NOMO-1 (cell line): ENCODE data around the gene MATN4.

Source experiments
- DNase-seq, 2 experiments: peaks; one replicate each; lab custom pipeline; 2025; ENCODE audit not compliant: unreplicated experiment in 2 of 2; lab: John Stamatoyannopoulos, UW

Gene MATN4

DNA sequence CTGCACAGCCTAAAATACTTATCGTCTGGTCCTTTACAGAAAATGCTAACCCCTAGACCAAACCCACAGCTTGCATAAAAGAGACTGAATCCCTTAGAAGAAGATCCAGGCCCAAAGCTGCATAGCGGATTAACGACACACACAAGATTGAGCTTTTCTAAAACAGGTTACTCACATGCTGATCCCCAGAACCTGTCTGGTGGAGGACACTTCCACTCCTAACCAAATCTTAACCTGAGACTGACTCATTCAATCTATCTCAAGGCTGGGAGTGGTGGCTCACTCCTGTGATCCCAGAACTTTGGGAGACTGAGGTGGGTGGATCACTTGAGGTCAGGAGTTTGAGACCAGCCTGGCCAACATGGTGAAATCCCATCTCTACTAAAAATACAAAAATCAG, 50.9 kb downstream of the MATN4 start:
- DNase-seq, result no peak

DNA sequence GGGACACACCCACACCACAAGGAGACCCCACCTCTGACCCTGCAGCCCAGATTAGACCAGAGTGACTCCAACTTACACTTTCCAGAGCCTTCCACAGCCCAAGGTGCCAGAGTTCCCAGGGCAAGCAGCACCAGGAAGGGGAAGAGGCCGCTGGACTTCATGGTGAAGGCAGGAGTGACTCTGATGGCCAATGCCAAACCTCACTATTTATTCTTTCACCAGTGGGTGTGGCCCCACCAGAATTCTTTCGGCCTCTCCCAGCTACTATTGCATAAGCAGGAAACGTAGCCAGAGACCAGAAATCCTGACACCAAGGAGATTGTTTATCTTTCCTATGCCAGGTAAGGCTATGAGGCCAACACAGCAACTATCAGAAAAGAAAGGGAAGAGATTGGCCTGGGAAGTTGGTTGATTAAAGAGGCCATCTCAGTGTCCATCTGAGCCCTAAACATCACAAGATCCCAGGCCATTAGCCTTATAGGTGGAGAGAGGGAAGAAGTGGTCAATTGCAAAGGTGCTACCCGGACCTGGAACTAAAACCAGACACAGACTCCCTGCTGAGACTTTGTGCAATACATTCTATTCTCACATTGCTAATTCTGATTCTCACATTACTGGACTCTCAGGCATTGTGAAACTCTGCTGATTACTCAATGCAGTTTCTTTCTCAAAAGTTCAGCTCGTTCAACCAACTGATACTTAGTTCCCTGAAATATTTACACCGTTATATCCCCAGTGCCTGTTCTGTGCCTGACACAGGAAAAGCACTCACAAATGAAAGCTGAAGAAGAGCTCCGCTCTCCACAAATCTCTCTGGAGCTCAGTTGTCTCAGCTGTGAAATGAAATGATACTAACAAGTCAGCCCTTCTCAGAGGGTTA, 53.5 kb downstream of the MATN4 start, which contains the start of gene SLPI:
SLPI (minus strand) TSS at position 182 of the 880 bp plus-strand sequence; CDS start at position 161, 21 bp downstream.
- DNase-seq, result peak; percentile 40 to 94

- DNase-seq, result no peak
Measured at GRCh38 chr20:45253261-45253660, 54.8 kb downstream of the MATN4 start.

DNA sequence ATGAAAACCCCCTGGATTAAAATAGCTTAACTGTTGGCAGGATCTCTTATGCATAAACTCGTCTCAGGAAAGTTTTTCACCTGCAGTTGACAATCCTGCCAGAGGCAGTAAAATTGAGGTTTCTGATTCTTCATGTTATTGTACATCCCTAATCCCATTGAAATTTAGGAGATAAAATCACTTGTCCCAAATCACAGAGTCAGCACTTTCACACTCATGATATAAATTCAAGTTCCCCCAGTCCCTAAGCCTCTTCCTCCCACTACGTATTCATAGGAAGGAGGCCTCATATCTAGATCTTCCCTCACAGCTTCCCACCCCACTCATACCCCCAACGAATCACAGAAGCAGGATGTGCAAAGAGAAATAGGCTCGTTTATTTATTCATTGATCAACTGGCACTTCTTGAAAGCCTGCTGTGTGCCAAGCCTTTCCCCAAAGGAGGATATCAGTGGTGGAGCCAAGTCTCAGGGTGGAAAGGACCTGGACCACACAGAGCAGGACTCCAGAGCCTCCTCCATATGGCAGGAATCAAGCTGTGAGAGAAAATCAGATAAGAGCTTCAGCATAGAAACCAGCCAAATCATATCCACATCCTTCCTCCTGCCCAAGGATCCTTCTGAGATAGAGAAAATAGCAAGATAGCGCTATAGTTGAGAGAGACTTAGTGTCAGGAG, 56.1 kb downstream of the MATN4 start:
- DNase-seq, result no peak

GRCh38 chr20:45248609-45249008, 59.5 kb downstream of the MATN4 start:
- DNase-seq, result no peak

- no peak for DNase-seq
Measured at GRCh38 chr20:45247865-45248264, 60.2 kb downstream of the MATN4 start.

DNA sequence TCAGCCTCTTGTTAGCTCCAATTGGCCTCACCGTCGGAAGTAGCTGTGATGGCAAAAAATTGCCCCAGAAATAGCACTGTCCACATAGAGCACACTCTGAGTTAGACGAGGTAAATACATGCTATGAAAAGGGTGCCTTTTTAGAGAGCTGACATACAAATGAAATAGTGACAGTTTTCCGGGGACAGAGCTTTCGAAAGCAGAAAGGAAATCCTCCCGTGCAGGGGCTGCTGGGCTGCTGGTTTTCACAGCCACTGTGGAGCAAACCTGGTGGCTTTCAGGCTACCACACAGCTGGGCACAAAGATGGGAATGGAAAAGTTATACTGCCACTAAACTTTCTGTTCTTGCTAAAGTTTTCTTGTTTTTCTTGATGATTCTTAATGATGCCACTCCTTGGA, 62.0 kb downstream of the MATN4 start:
- DNase-seq, result no peak
